Fibroblast of the aortic adventitia (primary cell): Measurements from ENCODE around the gene TBC1D8B. TPM values are rescaled to one million over a fixed set of nuclear protein-coding genes. Genes with fewer than 3 reads are reported as not detected.

ENCODE experiments used
- DNase-seq: peaks from one replicate; pipeline ENCODE4 v3.0.0-alpha.2; 2010; ENCODE audit warnings: low read depth
- H3K4me3 ChIP-seq: 2 replicates; pipeline ENCODE4 v1.5.1; 2011; ENCODE audit warnings: low read depth, mild to moderate bottlenecking, control low read depth, low read length, moderate library complexity
- CTCF ChIP-seq: IDR thresholded peaks from 2 replicates; pipeline ENCODE4 v1.5.1; 2011; ENCODE audit warnings: mild to moderate bottlenecking, low read length, control low read depth, inconsistent platforms; ENCODE audit not compliant: insufficient read depth
- total RNA-seq: library from RNA; depleted of rRNA; stranded (reverse); fragments of >200 nt; gene quantifications from 2 replicates; pipeline ENCODE4 v1.2.3, GENCODE V29; 2012; ENCODE audit warnings: low replicate concordance

TBC1D8B gene
- total RNA-seq, 1 donor: 17.1 TPM

DNA sequence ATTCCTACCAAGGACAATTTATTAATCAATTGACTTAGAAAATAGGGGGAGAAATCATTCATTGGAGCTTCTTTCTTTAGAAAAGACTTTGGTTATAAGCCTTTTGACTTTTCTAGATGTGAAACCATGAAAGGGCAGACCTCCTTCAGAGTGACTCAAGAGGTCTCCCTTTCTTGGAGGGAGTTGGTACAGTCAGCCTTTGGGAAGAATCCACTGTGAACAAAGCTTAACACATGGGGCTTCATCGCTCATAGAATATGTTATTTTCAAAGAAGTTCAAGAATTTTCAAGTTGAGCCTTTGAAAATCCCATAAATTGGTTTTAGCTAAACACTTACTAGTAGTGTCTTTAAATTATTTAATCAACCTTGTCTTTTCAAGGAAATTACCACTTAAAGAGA is 72.7 kb downstream of the TBC1D8B start:
- no peak overlapping the region for H3K4me3 ChIP-seq
- DNase-seq: no peak
- TF ChIP-seq CTCF: no peak

GRCh38 chrX:106889468-106889867 is 87.0 kb downstream of the TBC1D8B start:
- H3K4me3 ChIP-seq: no peak overlapping the region
- no peak for DNase-seq
- no peak for TF ChIP-seq CTCF

GRCh38 chrX:106891762-106892460 is 89.4 kb downstream of the TBC1D8B start:
- no peak for TF ChIP-seq CTCF

GRCh38 chrX:106894392-106894909 is 92.0 kb downstream of the TBC1D8B start:
- no peak overlapping the region for H3K4me3 ChIP-seq
- peak; percentile 81 for DNase-seq

More at GRCh38 chrX:106891762-106892460, 89.4 kb downstream of the TBC1D8B start:
- DNase-seq: no peak
- no peak overlapping the region for H3K4me3 ChIP-seq

DNA sequence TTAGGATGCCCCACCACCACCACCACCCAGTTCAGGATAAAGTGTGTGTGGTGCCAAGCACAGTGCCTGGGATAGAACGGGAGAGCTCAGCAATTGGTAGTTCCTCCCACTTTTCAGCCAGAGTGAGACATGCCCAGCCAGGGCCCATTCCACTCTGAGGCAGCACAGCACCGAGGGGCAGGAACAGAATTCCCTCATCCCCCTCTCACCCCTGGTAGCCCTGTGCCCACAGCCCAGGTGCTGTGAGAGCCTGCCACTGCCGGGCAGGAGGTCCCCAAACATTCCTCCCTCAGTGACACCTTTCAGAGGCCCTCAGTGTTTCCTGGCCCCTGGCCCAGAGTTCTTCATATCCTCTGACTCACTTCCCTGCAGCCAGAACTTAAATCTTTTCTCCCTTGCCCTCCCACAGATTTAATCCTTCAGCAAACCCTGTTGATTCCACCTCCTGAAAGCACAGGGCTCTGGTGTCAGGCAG is 92.5 kb downstream of the TBC1D8B start:
- no peak for TF ChIP-seq CTCF

More at GRCh38 chrX:106894392-106894909, 92.0 kb downstream of the TBC1D8B start:
- TF ChIP-seq CTCF: peak; percentile 94

DNA sequence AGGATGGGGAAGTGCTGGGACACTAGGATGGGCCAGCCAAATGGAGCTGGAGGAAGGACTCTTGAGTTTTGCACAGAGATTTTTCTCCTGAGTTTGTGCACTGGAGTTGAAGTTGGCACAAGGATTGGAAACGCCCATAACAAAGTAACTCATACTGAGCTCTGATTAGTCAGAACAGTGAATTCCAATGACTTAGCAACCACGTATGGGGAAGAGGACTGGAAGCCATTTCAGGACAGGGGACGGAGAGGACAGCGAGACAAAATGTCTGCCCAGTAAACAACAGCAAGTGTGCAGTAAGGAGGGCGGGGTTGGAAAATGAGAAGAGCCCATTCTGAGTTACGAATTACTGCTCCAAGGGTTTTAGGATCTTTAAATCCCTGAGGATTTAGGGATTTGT is 94.8 kb downstream of the TBC1D8B start:
- no peak for TF ChIP-seq CTCF
- DNase-seq: peak; percentile 73
- no peak overlapping the region for H3K4me3 ChIP-seq

More for the DNA sequence above, 92.5 kb downstream of the TBC1D8B start:
- H3K4me3 ChIP-seq: no peak overlapping the region
- peak; percentile 71 for DNase-seq
